SU-DHL-6 (cell line): ENCODE data around the gene HSPA1B.

Source experiments
- EZH2phosphoT487 ChIP-seq: fragments of 200-600 bp; sonication (generic), shearing (Covaris generic); conservative IDR thresholded peaks from 2 replicates; pipeline ENCODE4 v1.6.1; 2018; ENCODE audit warnings: mild to moderate bottlenecking, antibody characterized with exemption, low read length, moderate library complexity, mixed read lengths
- TF ChIP-seq, protein P1 (sequence below): fragments of 200-600 bp; sonication (generic); IDR thresholded peaks from one replicate; pipeline ENCODE4 v1.5.1; 2017; ENCODE audit warnings: antibody characterized with exemption, mild to moderate bottlenecking, low read length, moderate library complexity; ENCODE audit not compliant: insufficient read depth, poor library complexity, severe bottlenecking

DNA sequence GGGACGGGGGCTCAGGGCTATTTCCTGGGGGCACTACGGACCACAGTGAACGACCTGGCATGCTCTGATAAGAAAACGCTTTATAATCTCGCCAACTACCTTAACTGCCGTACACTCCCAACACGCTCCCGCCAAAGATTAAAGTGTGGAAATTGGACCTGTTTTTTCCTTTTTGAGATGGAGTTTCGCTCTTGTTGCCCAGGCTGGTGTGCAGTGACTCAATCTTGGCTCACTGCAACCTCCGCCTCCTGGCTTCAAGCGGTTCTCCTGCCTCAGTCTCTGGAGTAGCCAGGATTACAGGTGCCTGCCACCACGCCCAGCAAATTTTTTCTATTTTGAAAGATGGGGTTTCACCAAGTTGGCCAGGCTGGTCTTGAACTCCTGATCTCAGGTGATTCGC, 51.6 kb downstream of the HSPA1B start:
- no peak for TF ChIP-seq EZH2phosphoT487
- TF ChIP-seq, protein P1, sequence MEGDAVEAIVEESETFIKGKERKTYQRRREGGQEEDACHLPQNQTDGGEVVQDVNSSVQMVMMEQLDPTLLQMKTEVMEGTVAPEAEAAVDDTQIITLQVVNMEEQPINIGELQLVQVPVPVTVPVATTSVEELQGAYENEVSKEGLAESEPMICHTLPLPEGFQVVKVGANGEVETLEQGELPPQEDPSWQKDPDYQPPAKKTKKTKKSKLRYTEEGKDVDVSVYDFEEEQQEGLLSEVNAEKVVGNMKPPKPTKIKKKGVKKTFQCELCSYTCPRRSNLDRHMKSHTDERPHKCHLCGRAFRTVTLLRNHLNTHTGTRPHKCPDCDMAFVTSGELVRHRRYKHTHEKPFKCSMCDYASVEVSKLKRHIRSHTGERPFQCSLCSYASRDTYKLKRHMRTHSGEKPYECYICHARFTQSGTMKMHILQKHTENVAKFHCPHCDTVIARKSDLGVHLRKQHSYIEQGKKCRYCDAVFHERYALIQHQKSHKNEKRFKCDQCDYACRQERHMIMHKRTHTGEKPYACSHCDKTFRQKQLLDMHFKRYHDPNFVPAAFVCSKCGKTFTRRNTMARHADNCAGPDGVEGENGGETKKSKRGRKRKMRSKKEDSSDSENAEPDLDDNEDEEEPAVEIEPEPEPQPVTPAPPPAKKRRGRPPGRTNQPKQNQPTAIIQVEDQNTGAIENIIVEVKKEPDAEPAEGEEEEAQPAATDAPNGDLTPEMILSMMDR: no peak
